Caco-2 (cell line): ENCODE results near the gene PCMTD2. TPM values are rescaled to one million over a fixed set of nuclear protein-coding genes. Genes with fewer than 3 reads are reported as not detected.

Experiments
- BruUV-seq: library from RNA; stranded (reverse); fragments of 400-500 nt; replicated peaks from 2 replicates; lab custom pipeline; 2021; lab: Mats Ljungman, UMichigan
- CTCF ChIA-PET: fragments of 300-600 bp; sonication (Branson Sonifier 250); formaldehyde crosslinking; loops from one replicate; lab custom pipeline; 2022; ENCODE audit warnings: antibody characterized with exemption; lab: Charles Lee
- POLR2A ChIA-PET: fragments of 300-600 bp; sonication (Branson Sonifier 250); formaldehyde crosslinking; loops from one replicate; lab custom pipeline; 2022; ENCODE audit warnings: antibody characterized with exemption; lab: Charles Lee
- DNase-seq, 2 experiments: peaks; one replicate each; pipeline versions ENCODE4 v3.0.0 to v3.0.0-alpha.2; 2020 to 2022
- H3K27me3 ChIP-seq: replicated peaks from 2 replicates; pipeline ENCODE4 v1.6.0; 2011; ENCODE audit warnings: low read length; ENCODE audit not compliant: control insufficient read depth, insufficient read depth
- H3K36me3 ChIP-seq: 2 replicates; pipeline ENCODE4 v1.5.1; 2011; ENCODE audit warnings: low read length; ENCODE audit not compliant: control insufficient read depth, insufficient read depth
- H3K4me1 ChIP-seq: fragments of 250-450 bp; sonication (Bioruptor Pico); 2 replicates; pipeline ENCODE4 v1.5.1; 2020; ENCODE audit warnings: mild to moderate bottlenecking
- H3K4me3 ChIP-seq: 2 replicates; pipeline ENCODE4 v1.5.1; 2011; ENCODE audit warnings: low read depth, mild to moderate bottlenecking, control low read depth, low read length
- H3K9me3 ChIP-seq: fragments of 250-450 bp; sonication (Bioruptor Pico); 2 replicates; pipeline ENCODE4 v1.5.1; 2020; ENCODE audit warnings: mild to moderate bottlenecking, moderate library complexity
- H3K27ac Mint-ChIP-seq: one replicate; pipeline ENCODE4 v1.8.0; 2022; ENCODE audit warnings: mixed read lengths; ENCODE audit not compliant: unreplicated experiment
- H3K27me3 Mint-ChIP-seq: one replicate; pipeline ENCODE4 v1.8.0; 2022; ENCODE audit warnings: mixed read lengths; ENCODE audit not compliant: insufficient read depth, unreplicated experiment
- H3K36me3 Mint-ChIP-seq: one replicate; pipeline ENCODE4 v1.8.0; 2022; ENCODE audit warnings: mild to moderate bottlenecking, mixed read lengths; ENCODE audit not compliant: insufficient read depth, unreplicated experiment
- H3K4me1 Mint-ChIP-seq: one replicate; pipeline ENCODE4 v1.8.0; 2022; ENCODE audit warnings: low read depth, mixed read lengths; ENCODE audit not compliant: unreplicated experiment
- H3K4me3 Mint-ChIP-seq: one replicate; pipeline ENCODE4 v1.8.0; 2022; ENCODE audit warnings: mild to moderate bottlenecking, moderate library complexity, mixed read lengths; ENCODE audit not compliant: unreplicated experiment
- H3K9me3 Mint-ChIP-seq: one replicate; pipeline ENCODE4 v1.8.0; 2022; ENCODE audit warnings: mixed read lengths; ENCODE audit not compliant: unreplicated experiment
- intact Hi-C: fragments of 100-400 bp; cut with micrococcal nuclease; formaldehyde crosslinking; loops from one replicate; pipeline ENCODE4 v1.10.0; 2022; ENCODE audit not compliant: unreplicated experiment
- total RNA-seq: library from RNA; stranded (reverse); gene quantifications from 2 replicates; pipeline ENCODE4 v1.2.3, GENCODE V29; 2022
- TF ChIP-seq, protein P1 (sequence below), 2 experiments: fragments of 200-600 bp in 1 of 2; IDR thresholded peaks; 1 replicate in 1 of 2; 2 replicates in 1 of 2; pipeline versions ENCODE4 v1.5.1 to v1.8.0; 2011 to 2022; ENCODE audit warnings: antibody characterized with exemption in 1 of 2, control low read depth in 1 of 2, inconsistent platforms in 1 of 2, low read depth in 1 of 2, low read length in 1 of 2, mild to moderate bottlenecking in 1 of 2, moderate library complexity in 1 of 2; ENCODE audit not compliant: insufficient read depth in 1 of 2, severe bottlenecking in 1 of 2, unreplicated experiment in 1 of 2

Gene PCMTD2
- total RNA-seq, 1 experiment from 2014 or later = 101 TPM

DNA sequence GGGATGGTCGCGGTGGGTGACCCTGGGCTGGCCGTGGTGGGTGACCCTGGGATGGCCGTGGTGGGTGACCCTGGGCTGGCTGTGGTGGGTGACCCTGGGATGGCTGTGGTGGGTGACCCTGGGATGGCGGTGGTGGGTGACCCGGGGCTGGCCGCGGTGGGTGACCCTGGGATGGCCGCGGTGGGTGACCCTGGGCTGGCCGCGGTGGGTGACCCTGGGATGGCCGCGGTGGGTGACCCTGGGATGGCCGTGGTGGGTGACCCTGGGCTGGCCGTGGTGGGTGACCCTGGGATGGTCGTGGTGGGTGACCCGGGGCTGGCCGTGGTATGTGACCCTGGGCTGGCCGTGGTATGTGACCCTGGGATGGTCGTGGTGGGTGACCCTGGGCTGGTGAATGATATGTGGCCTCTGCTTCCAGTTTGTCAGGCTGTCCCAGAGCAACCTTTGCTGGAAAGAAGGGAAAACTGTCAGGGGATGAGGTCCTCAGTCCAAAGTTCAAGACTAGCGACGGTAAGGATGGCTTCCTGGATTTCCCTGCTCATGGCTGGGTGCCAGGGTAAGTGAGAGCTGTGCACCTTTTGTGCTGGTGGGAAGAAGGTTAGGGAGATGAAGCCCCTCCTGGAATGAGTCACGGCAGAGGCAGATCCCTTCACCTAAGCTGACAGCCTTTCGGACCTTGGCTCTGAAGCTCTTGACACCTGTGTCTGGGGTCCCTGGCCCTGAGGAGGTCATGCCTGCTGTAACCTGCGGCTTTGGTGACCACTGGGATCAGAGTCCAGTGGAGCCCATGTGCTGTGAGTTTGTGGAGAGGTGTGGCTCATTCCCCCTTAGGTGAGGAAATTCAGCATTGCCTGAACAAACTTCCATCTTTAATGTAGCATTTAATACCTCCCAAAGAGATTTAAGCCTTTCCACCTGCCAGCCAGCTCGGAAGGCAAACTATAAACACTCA is 19.1 kb upstream of the PCMTD2 start:
- peaks cover 3% of the 10 kb centered on the region; the same call in 1 of the 2 replicates for H3K4me1 ChIP-seq
- POLR2A ChIA-PET = no interaction called here

DNA sequence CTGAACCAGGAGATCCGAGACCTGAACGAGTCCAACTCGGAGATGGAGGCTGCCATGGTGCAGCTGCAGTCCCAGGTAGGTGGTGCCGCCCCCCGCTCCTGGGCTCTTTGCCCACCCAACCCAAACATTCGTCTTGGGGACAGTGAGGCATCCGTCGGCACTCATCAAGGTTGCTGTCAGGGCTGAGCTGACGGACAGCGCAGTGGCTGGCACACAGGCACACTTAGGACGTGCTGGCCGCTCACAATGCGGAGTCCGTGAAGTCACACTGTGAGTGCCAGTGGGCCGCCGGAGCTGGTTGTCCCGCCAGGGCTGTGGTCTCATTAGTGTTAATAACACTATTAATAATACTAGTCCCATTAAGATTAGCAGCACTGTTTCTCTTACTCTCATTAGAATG is 18.2 kb upstream of the PCMTD2 start:
- Histone ChIP-seq H3K27me3 (no peaks in the 10 kb centered on the region), H3K4me3 (no peak overlapping the region), H3K9me3 (peaks cover 10% of the 10 kb centered on the region), H3K36me3 (no peaks in the 10 kb centered on the region), H3K4me1 (peaks cover 5% of the 10 kb centered on the region)
- H3K36me3 Mint-ChIP-seq = no peaks in the 10 kb centered on the region
- H3K9me3 Mint-ChIP-seq = peaks cover 17% of the 10 kb centered on the region
- POLR2A ChIA-PET = no interaction called here
- H3K27ac Mint-ChIP-seq = no peak overlapping the region
- peak in 1 of 2 experiments; percentile 35 for DNase-seq
- peaks cover 2% of the 10 kb centered on the region for H3K4me1 Mint-ChIP-seq
- H3K4me3 Mint-ChIP-seq = no peak overlapping the region
- H3K27me3 Mint-ChIP-seq = no peaks in the 10 kb centered on the region
- no TSS peak for BruUV-seq
- TF ChIP-seq, protein P1, sequence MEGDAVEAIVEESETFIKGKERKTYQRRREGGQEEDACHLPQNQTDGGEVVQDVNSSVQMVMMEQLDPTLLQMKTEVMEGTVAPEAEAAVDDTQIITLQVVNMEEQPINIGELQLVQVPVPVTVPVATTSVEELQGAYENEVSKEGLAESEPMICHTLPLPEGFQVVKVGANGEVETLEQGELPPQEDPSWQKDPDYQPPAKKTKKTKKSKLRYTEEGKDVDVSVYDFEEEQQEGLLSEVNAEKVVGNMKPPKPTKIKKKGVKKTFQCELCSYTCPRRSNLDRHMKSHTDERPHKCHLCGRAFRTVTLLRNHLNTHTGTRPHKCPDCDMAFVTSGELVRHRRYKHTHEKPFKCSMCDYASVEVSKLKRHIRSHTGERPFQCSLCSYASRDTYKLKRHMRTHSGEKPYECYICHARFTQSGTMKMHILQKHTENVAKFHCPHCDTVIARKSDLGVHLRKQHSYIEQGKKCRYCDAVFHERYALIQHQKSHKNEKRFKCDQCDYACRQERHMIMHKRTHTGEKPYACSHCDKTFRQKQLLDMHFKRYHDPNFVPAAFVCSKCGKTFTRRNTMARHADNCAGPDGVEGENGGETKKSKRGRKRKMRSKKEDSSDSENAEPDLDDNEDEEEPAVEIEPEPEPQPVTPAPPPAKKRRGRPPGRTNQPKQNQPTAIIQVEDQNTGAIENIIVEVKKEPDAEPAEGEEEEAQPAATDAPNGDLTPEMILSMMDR (IDR thresholded peaks at IDR 0.05; ENCODE audit: insufficient read depth in 1 of 2, low read depth in 1 of 2, low read length in 1 of 2, severe bottlenecking in 1 of 2, unreplicated experiment in 1 of 2) = no peak
- intact Hi-C loops = no loop called here
- CTCF ChIA-PET = no interaction called here

More for the DNA sequence above, 19.1 kb upstream of the PCMTD2 start:
- Histone ChIP-seq H3K4me3 (no peak overlapping the region), H3K36me3 (no peaks in the 10 kb centered on the region), H3K9me3 (peaks cover 10% of the 10 kb centered on the region), H3K27me3 (no peaks in the 10 kb centered on the region)
- CTCF ChIA-PET = no interaction called here
- no peaks in the 10 kb centered on the region for H3K4me1 Mint-ChIP-seq
- H3K9me3 Mint-ChIP-seq = peaks cover 17% of the 10 kb centered on the region
- H3K27me3 Mint-ChIP-seq = no peaks in the 10 kb centered on the region
- no peak overlapping the region for H3K4me3 Mint-ChIP-seq
- TF ChIP-seq, protein P1 (IDR thresholded peaks at IDR 0.05; ENCODE audit: insufficient read depth in 1 of 2, low read depth in 1 of 2, low read length in 1 of 2, severe bottlenecking in 1 of 2, unreplicated experiment in 1 of 2) = no peak
- peak in 1 of 2 experiments; percentile 36 for DNase-seq
- intact Hi-C loops = no loop called here
- BruUV-seq = no TSS peak
- H3K27ac Mint-ChIP-seq = no peak overlapping the region
- no peaks in the 10 kb centered on the region for H3K36me3 Mint-ChIP-seq

DNA sequence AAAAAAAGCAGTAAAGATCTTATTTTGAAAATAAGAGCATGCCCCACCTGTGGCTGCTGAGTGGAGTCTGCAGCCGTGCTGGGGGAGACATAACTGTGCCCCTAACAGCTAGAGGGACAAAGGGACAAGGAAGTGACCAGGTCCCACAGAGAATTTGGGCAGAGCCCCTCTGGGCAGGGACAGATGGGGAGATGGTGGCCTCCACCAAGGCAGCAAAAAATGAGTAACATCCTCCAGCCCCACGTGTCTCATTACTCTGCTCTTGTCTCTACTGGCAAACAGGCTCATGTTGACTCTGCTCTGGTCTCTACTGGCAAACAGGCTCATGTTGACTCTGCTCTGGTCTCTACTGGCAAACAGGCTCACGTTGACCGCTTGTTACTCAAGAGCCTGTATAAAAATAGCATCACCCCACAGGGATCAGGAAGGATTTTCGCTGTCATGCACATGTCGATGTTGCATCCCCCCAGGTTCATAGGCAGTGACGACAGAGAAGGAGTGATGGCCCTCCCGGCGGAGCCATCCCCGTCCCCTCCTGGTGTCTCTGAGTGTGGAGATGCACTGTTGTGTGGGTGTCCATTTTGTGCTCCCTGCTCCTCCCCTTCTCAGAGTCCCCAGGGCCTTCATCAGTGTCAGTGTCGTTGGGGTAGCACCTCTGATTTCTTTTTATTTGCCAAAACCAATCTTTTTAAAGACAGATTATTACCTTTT is 17.3 kb upstream of the PCMTD2 start:
- H3K27me3 Mint-ChIP-seq = no peaks in the 10 kb centered on the region
- Histone ChIP-seq H3K9me3 (peaks cover 10% of the 10 kb centered on the region), H3K4me3 (no peak overlapping the region), H3K27me3 (no peaks in the 10 kb centered on the region), H3K4me1 (peaks cover 14% of the 10 kb centered on the region), H3K36me3 (no peaks in the 10 kb centered on the region)
- BruUV-seq = no TSS peak
- TF ChIP-seq, protein P1 (IDR thresholded peaks at IDR 0.05; ENCODE audit: insufficient read depth in 1 of 2, low read depth in 1 of 2, low read length in 1 of 2, severe bottlenecking in 1 of 2, unreplicated experiment in 1 of 2) = no peak
- CTCF ChIA-PET = interaction anchor here (1.7 kb wide), 1 partner anchor 17 kb away, joined by 5 read pairs; the partner anchor contains the start of gene PCMTD2
- H3K27ac Mint-ChIP-seq = no peak overlapping the region
- peaks cover 11% of the 10 kb centered on the region for H3K4me1 Mint-ChIP-seq
- POLR2A ChIA-PET = interaction anchor here (0.5 kb wide), 1 partner anchor 280 kb away, joined by 5 read pairs; no protein-coding TSS in a partner anchor
- intact Hi-C loops = no loop called here
- no peaks in the 10 kb centered on the region for H3K36me3 Mint-ChIP-seq
- H3K4me3 Mint-ChIP-seq = no peak overlapping the region
- H3K9me3 Mint-ChIP-seq = peaks cover 8% of the 10 kb centered on the region
- peak in 1 of 2 experiments; percentile 43 for DNase-seq
